Hepatocyte (in vitro differentiated cells): ENCODE measurements around the gene DMAC2. TPM values are rescaled to one million over a fixed set of nuclear protein-coding genes. Genes with fewer than 3 reads are reported as not detected.

Source experiments
- DNase-seq: peaks from one replicate; pipeline ENCODE4 v3.0.0-alpha.2; 2016; ENCODE audit warnings: low spot score
- H2AFZ ChIP-seq: fragments of 200-600 bp; sonication (generic); 2 replicates; pipeline ENCODE4 v1.6.0; 2016; ENCODE audit warnings: antibody characterized with exemption, mild to moderate bottlenecking
- H3K27ac ChIP-seq: fragments of 200-600 bp; sonication (generic); 2 replicates; pipeline ENCODE4 v1.5.1; 2016; ENCODE audit warnings: mild to moderate bottlenecking
- H3K27me3 ChIP-seq: fragments of 200-600 bp; sonication (generic); 2 replicates; pipeline ENCODE4 v1.6.1; 2016
- H3K36me3 ChIP-seq: fragments of 200-600 bp; sonication (generic); replicated peaks from 2 replicates; pipeline ENCODE4 v1.5.1; 2016; ENCODE audit warnings: low read depth; ENCODE audit not compliant: insufficient read depth
- H3K4me1 ChIP-seq: fragments of 200-600 bp; sonication (generic); 2 replicates; pipeline ENCODE4 v1.5.1; 2016; ENCODE audit warnings: mild to moderate bottlenecking, moderate library complexity; ENCODE audit not compliant: insufficient read depth
- H3K4me2 ChIP-seq: fragments of 200-600 bp; sonication (generic); 2 replicates; pipeline ENCODE4 v1.6.0; 2016
- H3K4me3 ChIP-seq: fragments of 200-600 bp; sonication (generic); 2 replicates; pipeline ENCODE4 v1.5.1; 2016; ENCODE audit warnings: mild to moderate bottlenecking
- H3K79me2 ChIP-seq: fragments of 200-600 bp; sonication (generic); 2 replicates; pipeline ENCODE4 v1.6.0; 2017; ENCODE audit warnings: mild to moderate bottlenecking
- H3K9me2 ChIP-seq: fragments of 200-600 bp; sonication (generic); replicated peaks from 2 replicates; pipeline ENCODE4 v1.6.0; 2017; ENCODE audit warnings: mild to moderate bottlenecking; ENCODE audit not compliant: insufficient read depth
- H3K9me3 ChIP-seq: fragments of 200-600 bp; sonication (generic); 2 replicates; pipeline ENCODE4 v1.5.1; 2016; ENCODE audit warnings: low read depth, mild to moderate bottlenecking
- H4K20me1 ChIP-seq: fragments of 200-600 bp; sonication (generic); 2 replicates; pipeline ENCODE4 v1.6.0; 2016; ENCODE audit warnings: mild to moderate bottlenecking; ENCODE audit not compliant: insufficient read depth, poor library complexity, severe bottlenecking
- EZH2 ChIP-seq: fragments of 200-600 bp; sonication (generic); IDR thresholded peaks from 2 replicates; pipeline ENCODE4 v1.6.1; 2016; ENCODE audit warnings: antibody characterized with exemption, mild to moderate bottlenecking, borderline replicate concordance
- EZH2phosphoT487 ChIP-seq: fragments of 200-600 bp; sonication (generic); IDR thresholded peaks from one replicate; pipeline ENCODE4 v1.6.1; 2018; ENCODE audit warnings: antibody characterized with exemption, mild to moderate bottlenecking, low read depth, moderate library complexity; ENCODE audit not compliant: unreplicated experiment, severe bottlenecking
- WGBS: methylation state at CpG from one replicate; pipeline ENCODE4 v1.1.6; 2016; ENCODE audit warnings: low lambda C conversion rate; ENCODE audit errors: missing lambda C conversion rate; 5-methylcytosine and 5-hydroxymethylcytosine counted together
- polyA plus RNA-seq: library from polyadenylated mRNA; unstranded; fragments of >200 nt; fragmentation: Nextera tagmentation; extraction: Ambion mirVana; gene quantifications from 2 replicates; pipeline ENCODE4 v1.2.1, GENCODE V29; 2016
- total RNA-seq: library from RNA; depleted of rRNA; stranded (reverse); fragments of >200 nt; gene quantifications from 2 replicates; pipeline ENCODE4 v1.2.3, GENCODE V29; 2014
- TF ChIP-seq, protein P1 (sequence below): fragments of 200-600 bp; sonication (generic); IDR thresholded peaks from 2 replicates; pipeline ENCODE4 v1.5.1; 2016; ENCODE audit warnings: antibody characterized with exemption, mild to moderate bottlenecking; ENCODE audit not compliant: poor library complexity

DMAC2 gene
- total and polyA plus RNA-seq, 2 experiments from 2014 or later: 54.7 to 66.8 TPM

DNA sequence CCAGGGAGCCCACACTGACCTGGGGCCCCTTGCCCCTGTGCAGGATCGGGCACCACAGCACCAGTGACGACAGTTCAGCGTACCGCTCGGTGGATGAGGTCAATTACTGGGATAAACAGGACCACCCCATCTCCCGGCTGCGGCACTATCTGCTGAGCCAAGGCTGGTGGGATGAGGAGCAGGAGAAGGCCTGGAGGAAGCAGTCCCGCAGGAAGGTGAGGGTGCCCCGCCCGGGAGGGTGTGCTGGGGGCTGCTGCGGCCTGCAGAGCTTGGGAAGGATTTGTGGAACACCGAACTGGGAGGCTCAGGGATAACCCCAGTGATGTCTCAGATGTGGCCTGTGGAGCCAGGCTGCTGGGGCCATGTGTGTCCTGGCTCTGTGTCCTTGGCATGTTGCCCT, 16.8 kb downstream of the DMAC2 start:
- H3K79me2 ChIP-seq: peaks cover 30% of the 10 kb centered on the region
- no peak overlapping the region for H2AFZ ChIP-seq
- no peaks in the 10 kb centered on the region for H3K27me3 ChIP-seq
- 97% methylated on average over 12 of the region's 12 CpGs for WGBS
- no peak for TF ChIP-seq EZH2
- TF ChIP-seq, protein P1, sequence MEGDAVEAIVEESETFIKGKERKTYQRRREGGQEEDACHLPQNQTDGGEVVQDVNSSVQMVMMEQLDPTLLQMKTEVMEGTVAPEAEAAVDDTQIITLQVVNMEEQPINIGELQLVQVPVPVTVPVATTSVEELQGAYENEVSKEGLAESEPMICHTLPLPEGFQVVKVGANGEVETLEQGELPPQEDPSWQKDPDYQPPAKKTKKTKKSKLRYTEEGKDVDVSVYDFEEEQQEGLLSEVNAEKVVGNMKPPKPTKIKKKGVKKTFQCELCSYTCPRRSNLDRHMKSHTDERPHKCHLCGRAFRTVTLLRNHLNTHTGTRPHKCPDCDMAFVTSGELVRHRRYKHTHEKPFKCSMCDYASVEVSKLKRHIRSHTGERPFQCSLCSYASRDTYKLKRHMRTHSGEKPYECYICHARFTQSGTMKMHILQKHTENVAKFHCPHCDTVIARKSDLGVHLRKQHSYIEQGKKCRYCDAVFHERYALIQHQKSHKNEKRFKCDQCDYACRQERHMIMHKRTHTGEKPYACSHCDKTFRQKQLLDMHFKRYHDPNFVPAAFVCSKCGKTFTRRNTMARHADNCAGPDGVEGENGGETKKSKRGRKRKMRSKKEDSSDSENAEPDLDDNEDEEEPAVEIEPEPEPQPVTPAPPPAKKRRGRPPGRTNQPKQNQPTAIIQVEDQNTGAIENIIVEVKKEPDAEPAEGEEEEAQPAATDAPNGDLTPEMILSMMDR: no peak
- no peak for TF ChIP-seq EZH2phosphoT487
- H3K4me2 ChIP-seq: no peak overlapping the region
- no peaks in the 10 kb centered on the region for H3K9me3 ChIP-seq
- no peaks in the 10 kb centered on the region for H4K20me1 ChIP-seq
- no peak overlapping the region for H3K27ac ChIP-seq
- no peak for DNase-seq
- H3K36me3 ChIP-seq: no peaks in the 10 kb centered on the region
- peaks cover 17% of the 10 kb centered on the region for H3K4me1 ChIP-seq
- H3K4me3 ChIP-seq: no peak overlapping the region
- H3K9me2 ChIP-seq: no peaks in the 10 kb centered on the region

DNA sequence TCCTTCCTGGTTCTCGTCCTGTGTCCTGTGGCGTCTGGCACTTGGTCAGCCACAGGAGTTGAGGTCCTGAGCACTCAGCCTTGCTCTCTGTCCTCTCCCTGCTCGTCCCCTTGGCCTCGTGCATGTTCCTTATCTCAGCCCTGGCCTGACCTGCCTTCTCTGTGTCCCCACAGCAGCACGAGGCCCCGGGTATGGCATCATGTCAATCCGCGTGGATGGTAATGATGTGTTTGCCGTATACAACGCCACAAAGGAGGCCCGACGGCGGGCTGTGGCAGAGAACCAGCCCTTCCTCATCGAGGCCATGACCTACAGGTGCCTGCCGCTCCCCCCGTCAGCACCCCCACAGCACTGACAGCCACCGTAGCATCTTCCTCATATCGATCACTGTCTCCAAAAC, 17.3 kb downstream of the DMAC2 start:
- H3K27ac ChIP-seq: no peak overlapping the region
- no peaks in the 10 kb centered on the region for H3K27me3 ChIP-seq
- TF ChIP-seq, protein P1: no peak
- TF ChIP-seq EZH2 (no peak), EZH2phosphoT487 (no peak)
- WGBS: 90% methylated on average over 18 of the region's 18 CpGs
- no peak for DNase-seq
- no peak overlapping the region for H3K4me3 ChIP-seq
- H3K4me1 ChIP-seq: peaks cover 12% of the 10 kb centered on the region
- H3K4me2 ChIP-seq: no peak overlapping the region
- no peaks in the 10 kb centered on the region for H3K9me2 ChIP-seq
- peaks cover 30% of the 10 kb centered on the region for H3K79me2 ChIP-seq
- no peaks in the 10 kb centered on the region for H4K20me1 ChIP-seq
- H2AFZ ChIP-seq: no peak overlapping the region
- no peaks in the 10 kb centered on the region for H3K36me3 ChIP-seq
- H3K9me3 ChIP-seq: no peaks in the 10 kb centered on the region

DNA sequence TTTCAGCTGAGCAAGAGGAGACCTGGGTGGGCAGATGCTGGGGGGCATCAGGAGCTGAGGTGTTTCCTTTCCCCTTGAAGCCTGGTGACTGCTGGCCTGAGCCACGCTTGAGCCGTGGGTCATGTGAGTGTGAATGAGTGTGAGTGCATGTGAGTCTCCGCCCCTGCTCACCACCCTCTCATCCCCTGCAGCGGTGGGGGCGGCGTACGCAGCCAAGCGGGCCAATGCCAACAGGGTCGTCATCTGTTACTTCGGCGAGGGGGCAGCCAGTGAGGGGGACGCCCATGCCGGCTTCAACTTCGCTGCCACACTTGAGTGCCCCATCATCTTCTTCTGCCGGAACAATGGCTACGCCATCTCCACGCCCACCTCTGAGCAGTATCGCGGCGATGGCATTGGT, 17.7 kb downstream of the DMAC2 start:
- 97% methylated on average over 14 of the region's 20 CpGs for whole genome bisulfite sequencing
- Histone ChIP-seq H3K36me3 (no peaks in the 10 kb centered on the region), H3K9me2 (no peaks in the 10 kb centered on the region), H3K27ac (no peak overlapping the region), H3K4me2 (no peak overlapping the region), H4K20me1 (no peaks in the 10 kb centered on the region), H3K79me2 (peaks cover 29% of the 10 kb centered on the region), H3K27me3 (no peaks in the 10 kb centered on the region), H3K4me3 (no peak overlapping the region), H2AFZ (no peak overlapping the region), H3K9me3 (no peaks in the 10 kb centered on the region), H3K4me1 (peaks cover 11% of the 10 kb centered on the region)
- TF ChIP-seq EZH2: no peak
- TF ChIP-seq, protein P1: no peak
- TF ChIP-seq EZH2phosphoT487: no peak
- no peak for DNase-seq

DNA sequence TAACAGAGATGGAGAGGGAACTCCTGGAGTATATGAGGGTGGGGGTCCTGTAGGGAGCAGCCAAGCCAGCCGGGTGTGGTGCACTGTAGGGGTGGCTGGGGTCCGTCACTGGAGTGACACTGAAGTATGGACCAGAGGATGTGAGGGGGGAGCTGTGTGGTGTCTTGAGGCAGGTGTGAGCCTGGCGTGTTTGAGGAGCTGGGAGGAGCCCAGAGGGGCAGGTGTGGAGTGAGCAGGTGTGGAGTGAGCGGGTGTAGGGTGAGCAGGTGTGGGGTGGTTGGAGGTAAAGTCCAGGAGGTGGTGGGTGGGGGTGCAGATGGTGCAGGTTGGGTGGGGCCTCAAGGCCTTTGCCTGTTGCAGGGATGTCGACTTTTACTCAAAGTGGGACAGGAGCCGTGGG, 18.4 kb downstream of the DMAC2 start:
- no peak overlapping the region for H2AFZ ChIP-seq
- TF ChIP-seq, protein P1: no peak
- TF ChIP-seq EZH2: no peak
- no peak for TF ChIP-seq EZH2phosphoT487
- DNase-seq: no peak
- peaks cover 22% of the 10 kb centered on the region for H3K79me2 ChIP-seq
- H3K27me3 ChIP-seq: no peaks in the 10 kb centered on the region
- no peaks in the 10 kb centered on the region for H3K36me3 ChIP-seq
- peaks cover 4% of the 10 kb centered on the region for H3K4me1 ChIP-seq
- no peaks in the 10 kb centered on the region for H3K9me2 ChIP-seq
- H3K4me2 ChIP-seq: no peak overlapping the region
- 83% methylated on average over 5 of the region's 6 CpGs for WGBS
- H3K9me3 ChIP-seq: no peaks in the 10 kb centered on the region
- H3K27ac ChIP-seq: no peak overlapping the region
- H4K20me1 ChIP-seq: no peaks in the 10 kb centered on the region
- H3K4me3 ChIP-seq: no peak overlapping the region
